Right lung (tissue), 5 donors: ENCODE measurements around the gene SIK3. TPM values are rescaled to one million over a fixed set of nuclear protein-coding genes. Genes with fewer than 3 reads are reported as not detected.
A peak's percentile ranks its signal among the peaks of the same experiment; 100 is the strongest.

ENCODE experiments used
- DNase-seq, 2 donors: peaks; one replicate each; pipeline ENCODE4 v3.0.0-alpha.2; 2013
- polyA plus RNA-seq, 5 donors: library from polyadenylated mRNA; unstranded; fragments of 120-200 nt; gene quantifications; one replicate each; pipeline versions ENCODE4 v1.2.1 to v1.2.3, GENCODE V29; 2013; ENCODE audit warnings: inconsistent platforms in 1 of 5, low replicate concordance in 1 of 5; ENCODE audit not compliant: insufficient read length in 5 of 5, insufficient read depth in 1 of 5

SIK3 gene
- polyA plus RNA-seq, 5 donors = 25.9 to 41.9 (median 29.5) TPM

DNA sequence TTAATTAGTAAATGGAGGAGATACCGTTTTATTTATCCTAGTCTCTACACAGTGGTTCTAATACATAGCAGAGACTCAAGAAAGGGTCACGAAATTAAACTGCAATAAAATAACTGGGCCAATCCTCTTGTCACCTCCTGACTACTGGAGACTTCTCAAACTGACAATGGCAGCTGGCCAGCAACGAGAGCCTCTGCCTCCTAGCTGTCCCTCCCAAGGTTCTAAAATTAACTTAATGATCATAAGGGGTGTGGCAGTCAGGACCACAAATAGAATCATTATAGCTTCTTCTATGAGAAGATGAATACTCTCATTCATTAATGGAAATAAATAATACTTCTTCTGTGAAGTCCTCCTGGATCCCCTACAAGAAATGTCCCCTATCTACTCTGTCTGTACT lies 197.0 kb downstream of the SIK3 start:
- DNase-seq = no peak

DNA sequence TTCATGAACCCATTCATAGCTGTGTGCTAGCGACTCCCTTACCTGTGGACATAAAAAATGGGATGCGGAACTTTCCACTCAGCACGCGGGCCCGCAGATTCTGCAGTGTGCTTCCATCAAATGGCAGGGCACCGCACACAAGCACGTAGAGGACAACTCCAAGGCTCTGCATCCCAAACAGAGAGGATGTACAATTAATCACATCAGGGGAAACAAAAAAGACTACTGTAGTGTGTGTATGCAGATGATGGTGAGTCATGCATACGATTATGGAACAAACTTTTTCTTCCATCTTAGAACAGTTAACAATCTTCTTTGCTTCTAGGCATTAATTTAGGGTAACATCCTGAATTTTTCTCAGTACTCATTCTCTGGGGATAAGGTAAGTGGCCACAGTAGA lies 202.0 kb downstream of the SIK3 start:
- DNase-seq = no peak

DNA sequence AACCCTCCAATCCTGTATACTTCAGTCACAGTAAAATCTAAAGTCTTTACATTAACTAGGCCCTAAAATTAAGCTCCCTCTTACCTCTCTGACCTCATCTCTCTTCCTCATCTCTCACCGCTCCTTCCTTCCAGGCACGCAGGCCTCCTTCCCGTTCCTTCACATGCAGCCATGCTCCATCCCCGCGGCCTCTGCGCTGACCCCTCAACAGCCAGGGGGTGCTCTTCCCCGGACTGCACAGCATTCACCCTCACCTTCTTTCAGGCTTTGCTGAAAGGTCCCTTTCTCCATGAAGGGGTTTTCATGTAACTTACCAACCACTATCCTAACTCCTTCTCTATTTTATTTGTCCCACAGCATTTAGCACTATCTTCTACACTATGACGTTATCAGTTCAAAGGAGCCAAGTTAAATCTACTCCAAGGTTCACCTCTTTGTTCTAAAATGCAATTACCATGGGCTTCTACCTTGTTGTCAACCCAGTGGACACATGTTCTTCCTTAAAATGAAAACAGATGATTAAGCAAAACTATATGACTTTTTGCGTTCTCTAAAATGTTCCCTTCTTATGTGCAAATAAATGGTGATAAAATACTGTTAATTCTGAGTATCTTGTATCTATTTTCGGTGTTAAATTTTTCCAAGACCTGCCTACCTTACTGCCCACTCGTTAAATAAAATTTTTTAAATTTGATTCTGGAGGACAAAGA lies 203.0 kb downstream of the SIK3 start:
- DNase-seq = no peak

DNA sequence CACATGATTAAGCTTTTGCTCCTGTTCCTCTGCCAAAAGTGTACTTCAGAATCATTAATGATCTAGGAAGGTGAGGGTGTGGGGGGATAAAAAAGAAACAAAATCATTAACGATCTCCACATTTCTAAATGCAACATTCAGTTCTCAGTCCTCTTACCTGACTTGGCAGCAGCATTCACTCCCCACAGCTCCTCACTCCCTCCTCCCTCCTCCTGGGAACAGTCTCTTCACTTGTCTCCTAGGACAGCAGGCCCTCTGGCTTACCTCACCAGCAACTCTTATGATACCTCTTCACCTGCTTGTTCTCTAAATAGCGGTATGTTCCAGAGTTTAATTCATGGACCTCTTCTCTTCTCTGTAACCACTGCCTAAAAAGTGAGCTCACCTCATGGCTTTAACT lies 204.3 kb downstream of the SIK3 start:
- DNase-seq = no peak

- no peak for DNase-seq
These were observed 204.8 kb downstream of the SIK3 start for GRCh38 chr11:116893437-116893836.

DNA sequence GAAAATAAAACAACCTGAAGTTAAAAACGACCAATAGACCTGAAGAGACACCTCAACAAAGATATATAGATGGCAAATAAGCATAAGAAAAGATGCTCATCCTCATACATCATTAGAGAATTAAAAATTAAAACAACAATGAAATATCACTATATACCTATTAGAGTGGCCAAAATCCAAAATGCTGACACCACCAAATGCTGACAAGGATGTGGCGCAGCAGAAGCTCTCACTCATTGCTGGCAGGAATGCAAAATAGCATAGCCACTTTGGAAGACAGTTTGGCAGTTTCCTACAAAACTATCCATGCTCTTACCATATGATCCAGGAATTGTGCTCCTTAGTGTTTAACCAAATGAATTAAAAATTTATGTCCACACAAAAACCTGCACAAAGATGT lies 205.9 kb downstream of the SIK3 start:
- no peak for DNase-seq

DNA sequence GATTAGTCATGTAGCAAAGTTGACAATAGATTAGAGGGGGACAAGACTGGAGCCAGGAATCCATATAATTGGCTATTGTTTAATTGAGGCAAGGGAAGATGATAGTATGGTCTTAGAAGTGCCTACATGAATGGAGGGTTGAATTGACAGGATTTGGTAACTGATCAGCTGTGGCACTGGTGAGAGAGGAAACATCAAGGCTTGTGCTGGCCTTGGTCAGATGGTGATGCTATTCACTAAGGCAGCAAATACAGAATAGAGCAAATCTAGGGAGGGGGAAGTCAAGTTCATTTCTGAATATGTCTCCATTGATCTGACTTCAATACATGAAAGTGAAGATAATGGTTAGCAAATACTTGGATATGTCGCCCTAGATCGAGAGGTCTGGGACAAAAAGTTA lies 206.5 kb downstream of the SIK3 start:
- no peak for DNase-seq

DNA sequence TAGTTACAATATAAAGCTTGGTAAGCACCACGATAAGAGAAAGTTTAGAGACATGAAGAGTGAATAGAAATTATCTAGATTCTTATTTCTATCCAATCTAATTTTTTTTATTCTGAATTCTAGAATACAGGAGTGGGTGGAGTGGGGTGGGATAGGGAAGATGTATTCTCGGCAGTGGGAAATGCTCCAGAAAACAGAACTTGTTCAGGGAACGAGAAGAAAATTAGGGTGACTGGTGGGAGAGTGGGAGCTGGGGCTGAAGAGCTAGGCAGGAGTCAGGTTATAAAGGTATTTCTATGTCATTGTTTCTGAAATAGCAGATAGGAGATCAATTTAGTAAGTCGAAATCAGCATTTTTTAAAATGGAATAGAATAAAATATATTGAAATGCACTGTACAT lies 207.6 kb downstream of the SIK3 start:
- no peak for DNase-seq

DNA sequence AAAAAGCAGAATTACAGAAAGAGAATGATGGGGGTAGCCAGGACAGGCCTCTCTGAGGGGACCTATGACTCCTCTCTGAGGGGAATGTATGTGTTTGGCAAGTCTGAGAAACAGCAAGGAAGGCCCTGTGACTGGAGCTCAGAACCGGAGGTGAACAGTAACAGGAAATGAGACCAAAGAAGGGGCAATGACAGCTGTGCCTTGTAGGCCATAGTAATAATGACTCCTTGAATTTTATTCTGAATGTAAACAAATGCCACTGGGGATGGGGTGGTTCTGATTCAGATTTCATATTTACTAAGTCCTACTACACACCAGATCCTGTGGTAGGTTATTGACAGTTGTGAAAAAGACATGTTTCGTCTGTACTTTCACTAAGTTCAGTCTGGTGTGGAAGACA lies 208.0 kb downstream of the SIK3 start:
- DNase-seq = peak in 1 of 2 donors; percentile 19

DNA sequence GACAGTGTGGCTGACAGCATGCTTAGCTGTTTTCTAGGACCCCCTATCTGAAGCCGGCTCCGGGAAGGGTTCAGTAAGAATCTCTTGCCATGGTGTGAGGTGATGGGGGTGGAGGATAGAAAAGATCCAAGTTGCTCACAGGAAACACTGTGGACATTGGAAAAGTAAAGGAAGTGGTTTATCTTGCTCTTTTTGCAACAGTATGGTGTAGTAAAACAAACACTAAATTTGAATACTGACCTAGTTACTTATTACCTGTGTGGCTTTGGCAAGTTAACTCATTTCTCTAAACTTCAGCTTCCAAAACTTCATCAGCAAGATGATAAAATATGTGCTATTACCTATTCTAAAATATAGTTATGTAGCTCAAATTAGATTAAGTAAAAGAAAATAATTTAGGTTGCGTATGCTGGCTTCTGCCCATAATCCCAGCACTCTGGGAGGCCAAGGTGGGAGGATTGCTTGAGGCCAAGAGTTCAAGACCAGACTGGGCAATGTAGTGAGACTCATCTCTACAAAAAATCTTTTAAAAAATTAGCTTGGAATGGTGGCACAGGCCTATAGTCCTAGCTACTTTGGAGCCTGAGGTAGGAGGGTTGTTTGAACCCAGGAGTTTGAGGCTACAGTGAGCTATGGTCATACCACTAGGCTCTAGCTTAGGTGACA lies 209.2 kb downstream of the SIK3 start:
- no peak for DNase-seq

GRCh38 chr11:116888024-116888423 lies 210.2 kb downstream of the SIK3 start:
- peak in 1 of 2 donors; percentile 9 for DNase-seq

DNA sequence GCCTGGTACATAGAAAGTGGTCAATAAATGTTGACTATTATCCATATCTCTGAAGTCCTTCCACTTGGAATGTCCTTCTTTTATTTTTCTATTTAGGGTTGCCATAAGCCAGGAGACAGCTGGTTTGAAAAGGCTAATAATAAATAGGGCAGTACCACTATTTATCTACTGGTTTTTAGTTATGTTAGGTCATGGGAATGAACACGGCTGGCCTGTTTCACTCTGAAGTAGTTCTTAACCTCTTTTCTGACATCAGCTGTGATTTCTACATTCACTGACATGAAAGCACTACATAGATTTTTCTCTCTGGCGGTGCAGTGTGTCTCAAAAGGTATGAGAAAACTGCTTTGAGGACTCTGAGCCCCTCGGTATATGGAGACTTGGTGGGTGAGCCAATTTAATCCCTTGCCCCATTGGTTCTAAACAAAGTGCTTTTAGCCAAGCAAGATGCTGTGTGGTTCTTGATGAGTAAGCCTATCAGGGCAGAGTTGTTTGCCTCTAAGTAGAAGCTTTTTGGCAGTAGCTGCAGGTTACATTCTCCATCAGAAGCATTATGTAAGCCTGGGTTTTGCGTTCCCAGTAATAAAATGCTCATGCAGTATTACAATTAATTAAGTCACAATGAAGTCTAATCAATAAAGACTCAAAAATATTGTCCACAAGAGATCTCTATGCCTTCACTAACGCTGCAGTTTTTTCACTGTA lies 212.1 kb downstream of the SIK3 start:
- DNase-seq = no peak

DNA sequence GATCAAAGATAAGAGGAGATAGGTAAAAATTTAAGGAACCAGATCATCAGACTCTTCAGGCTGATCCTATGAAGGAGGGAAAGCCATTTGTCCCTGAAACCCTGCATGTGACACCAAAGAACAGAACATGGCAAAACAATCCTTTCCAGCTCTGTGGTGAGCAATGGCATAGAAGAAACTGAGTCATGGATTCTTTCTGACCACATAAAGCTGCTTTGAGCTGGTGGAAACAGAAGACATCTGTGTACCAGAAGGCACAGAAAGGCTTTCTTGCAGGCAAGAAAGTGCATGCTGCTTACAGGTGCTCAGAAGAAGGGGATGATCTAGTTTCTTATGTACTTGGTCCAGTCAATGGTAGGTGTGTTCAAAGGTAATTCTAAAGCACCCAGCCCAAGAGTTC lies 215.8 kb downstream of the SIK3 start:
- DNase-seq = no peak

- DNase-seq = no peak
These were observed 217.1 kb downstream of the SIK3 start for GRCh38 chr11:116881143-116881542.

- peak; percentile 33 to 64 for DNase-seq
These were observed 218.2 kb downstream of the SIK3 start for GRCh38 chr11:116879800-116880625.

DNA sequence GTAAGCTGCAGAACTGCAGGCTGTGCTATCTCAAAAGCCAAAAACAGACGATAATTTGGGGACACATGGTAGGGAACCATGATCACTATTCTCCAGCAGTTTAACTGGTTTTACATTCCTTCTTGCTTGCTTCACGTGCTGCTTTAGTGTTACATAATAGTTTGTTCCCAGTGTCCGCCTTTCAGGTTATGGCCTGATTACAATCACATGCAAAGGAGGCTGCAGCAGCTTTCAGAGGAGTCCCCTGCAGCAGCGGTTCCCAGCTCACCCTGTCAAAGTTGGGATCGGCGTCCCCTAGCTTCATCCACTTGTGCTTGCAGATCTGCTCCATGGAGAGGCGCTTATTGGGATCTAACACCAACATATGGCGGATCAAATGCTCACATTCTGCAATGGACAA lies 221.6 kb downstream of the SIK3 start:
- no peak for DNase-seq

GRCh38 chr11:116875194-116875593 lies 223.0 kb downstream of the SIK3 start:
- DNase-seq = no peak

DNA sequence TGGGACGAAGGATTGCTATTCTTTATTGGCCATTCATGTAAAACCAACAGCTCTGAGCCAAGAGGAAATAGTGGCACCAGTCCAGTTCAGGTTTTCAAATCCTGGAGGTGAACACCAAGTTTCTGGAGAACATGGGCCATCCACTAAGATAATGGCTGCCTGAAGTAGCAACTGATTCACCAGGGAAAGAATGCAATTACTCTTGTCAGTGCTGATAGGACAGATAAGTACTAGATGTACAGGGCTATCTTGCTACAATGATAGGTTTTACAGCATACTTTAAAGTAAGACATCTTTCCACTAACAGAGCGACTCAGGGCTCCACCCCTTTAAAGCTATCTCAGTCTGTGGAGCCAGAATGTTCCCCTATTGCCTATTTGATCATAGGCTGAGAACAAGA lies 224.0 kb downstream of the SIK3 start:
- no peak for DNase-seq

DNA sequence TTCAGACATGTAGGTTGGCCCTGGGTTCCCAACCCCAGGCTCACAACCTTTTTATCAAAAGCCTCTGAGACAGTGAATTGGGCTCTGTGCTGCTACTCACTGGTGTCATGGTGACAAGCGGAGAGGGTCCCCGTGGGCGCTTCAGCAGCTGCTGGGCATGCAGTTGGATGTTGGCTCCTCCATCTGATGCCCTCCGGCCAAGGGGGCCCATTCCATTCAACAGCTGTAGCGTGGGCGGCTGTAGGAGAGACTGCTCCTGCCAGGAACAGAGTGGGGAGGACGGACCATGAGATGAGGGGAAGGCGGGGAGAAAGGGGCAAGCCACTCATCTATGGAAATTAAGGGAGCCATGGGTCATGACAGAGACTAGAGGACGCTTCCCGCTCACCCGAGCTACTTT lies 224.8 kb downstream of the SIK3 start:
- DNase-seq = no peak

DNA sequence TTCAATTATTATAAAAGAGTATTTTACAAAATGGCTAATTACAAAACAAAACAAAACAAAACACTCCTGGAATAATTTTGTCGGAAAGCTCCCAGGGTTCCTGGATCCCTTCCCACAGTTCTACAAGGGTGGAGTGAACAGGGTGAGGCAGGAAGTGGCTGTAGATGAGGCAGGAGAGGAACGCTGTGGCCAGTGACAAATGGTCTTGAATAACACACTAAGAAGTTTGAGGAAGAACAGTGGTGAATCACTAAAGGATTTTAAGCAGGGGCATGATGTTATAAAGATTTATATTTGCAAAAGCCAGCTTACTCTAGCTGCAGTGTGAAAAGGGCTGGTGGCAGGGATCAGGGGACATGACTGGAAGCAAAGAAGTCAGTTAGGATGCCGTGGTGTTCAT lies 227.0 kb downstream of the SIK3 start:
- no peak for DNase-seq

DNA sequence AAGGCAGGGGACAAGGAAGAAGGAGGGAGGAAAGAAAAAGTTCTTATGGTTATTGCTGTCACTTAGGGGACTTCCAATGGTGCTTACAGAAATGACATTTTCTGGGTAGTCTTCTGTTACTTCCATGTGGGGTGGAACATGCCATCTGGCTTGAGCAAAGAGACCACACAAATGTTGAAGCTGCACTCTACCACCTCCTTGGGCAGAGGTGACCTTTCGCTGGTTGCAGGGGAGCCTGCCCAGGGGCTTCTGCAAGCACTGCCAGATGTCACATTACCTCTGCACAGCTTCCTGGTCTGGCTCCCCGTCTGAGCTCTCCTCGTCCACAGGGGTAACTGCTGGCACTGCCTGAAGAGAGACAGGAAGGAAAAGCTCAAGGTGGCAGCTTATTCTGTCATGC lies 228.2 kb downstream of the SIK3 start:
- DNase-seq = no peak

- no peak for DNase-seq
These were observed 228.6 kb downstream of the SIK3 start for GRCh38 chr11:116869610-116870009.
